OCI-LY1 (cell line): ENCODE data around the gene GNB1L.

Source experiments
- H2AFZ ChIP-seq: fragments of 200-600 bp; sonication (generic), shearing (Covaris generic); 2 replicates; pipeline ENCODE4 v1.6.0; 2014; ENCODE audit warnings: antibody characterized with exemption, mild to moderate bottlenecking, low read length
- H3F3A ChIP-seq: fragments of 200-600 bp; sonication (generic), shearing (Covaris generic); 2 replicates; pipeline ENCODE4 v1.6.0; 2014; ENCODE audit warnings: mild to moderate bottlenecking, antibody characterized with exemption, low read length, moderate library complexity; ENCODE audit not compliant: insufficient read depth
- H3K27ac ChIP-seq: fragments of 200-600 bp; sonication (generic); 2 replicates; pipeline ENCODE4 v1.5.1; 2014; ENCODE audit warnings: low read length, mixed run types, mild to moderate bottlenecking, low read depth; ENCODE audit not compliant: poor library complexity, severe bottlenecking
- H3K27me3 ChIP-seq: fragments of 200-600 bp; sonication (generic); 2 replicates; pipeline ENCODE4 v1.6.0; 2014; ENCODE audit warnings: antibody characterized with exemption, mild to moderate bottlenecking, low read length, moderate library complexity; ENCODE audit not compliant: insufficient read depth
- H3K36me3 ChIP-seq: fragments of 200-600 bp; sonication (generic); 2 replicates; pipeline ENCODE4 v1.6.1; 2014; ENCODE audit warnings: mild to moderate bottlenecking, antibody characterized with exemption, low read length, moderate library complexity, mixed read lengths; ENCODE audit not compliant: insufficient read depth
- H3K4me1 ChIP-seq: fragments of 200-600 bp; sonication (generic); 2 replicates; pipeline ENCODE4 v1.5.1; 2014; ENCODE audit warnings: mild to moderate bottlenecking, low read length, moderate library complexity; ENCODE audit not compliant: insufficient read depth, severe bottlenecking
- H3K4me2 ChIP-seq: fragments of 200-600 bp; sonication (generic), shearing (Covaris generic); 2 replicates; pipeline ENCODE4 v1.6.1; 2014; ENCODE audit warnings: low read length
- H3K4me3 ChIP-seq: fragments of 200-600 bp; sonication (generic); 2 replicates; pipeline ENCODE4 v1.5.1; 2014; ENCODE audit warnings: low read length, low read depth, mild to moderate bottlenecking, mixed read lengths; ENCODE audit not compliant: poor library complexity, severe bottlenecking
- H3K79me2 ChIP-seq: fragments of 200-600 bp; shearing (Covaris generic); 2 replicates; pipeline ENCODE4 v1.6.1; 2016; ENCODE audit warnings: mixed run types, low read length, mixed read lengths; ENCODE audit not compliant: insufficient read depth
- H3K9ac ChIP-seq: fragments of 200-600 bp; sonication (generic), shearing (Covaris generic); 2 replicates; pipeline ENCODE4 v1.6.1; 2014; ENCODE audit warnings: mild to moderate bottlenecking, low read length, mixed read lengths
- H3K9me2 ChIP-seq: fragments of 200-600 bp; sonication (generic), shearing (Covaris generic); 2 replicates; pipeline ENCODE4 v1.6.1; 2014; ENCODE audit warnings: low read depth, mild to moderate bottlenecking, low read length, mixed read lengths
- H3K9me3 ChIP-seq: fragments of 200-600 bp; shearing (Covaris generic); 2 replicates; pipeline ENCODE4 v1.6.1; 2014; ENCODE audit warnings: low read length, mixed read lengths
- H4K20me1 ChIP-seq: fragments of 200-600 bp; sonication (generic), shearing (Covaris generic); 2 replicates; pipeline ENCODE4 v1.6.0; 2016; ENCODE audit warnings: mild to moderate bottlenecking, low read length; ENCODE audit not compliant: insufficient read depth
- CTCF ChIP-seq: fragments of 200-600 bp; sonication (generic), shearing (Covaris generic); IDR thresholded peaks from 2 replicates; pipeline ENCODE4 v1.5.1; 2017; ENCODE audit warnings: mild to moderate bottlenecking, antibody characterized with exemption, low read length, moderate library complexity, mixed read lengths
- EZH2 ChIP-seq: fragments of 200-600 bp; sonication (generic), shearing (Covaris generic); IDR thresholded peaks from 2 replicates; pipeline ENCODE4 v1.8.0; 2017; ENCODE audit warnings: borderline replicate concordance, mixed run types, mild to moderate bottlenecking, antibody characterized with exemption, low read length, moderate library complexity, mixed read lengths

Gene GNB1L

GRCh38 chr22:19743081-19743480 is 111.6 kb downstream of the GNB1L start:
- no peak overlapping the region for H2AFZ ChIP-seq
- H3K27me3 ChIP-seq: peaks cover 7% of the 10 kb centered on the region
- no peaks in the 10 kb centered on the region for H3K9me2 ChIP-seq
- H3K36me3 ChIP-seq: no peaks in the 10 kb centered on the region
- H3K27ac ChIP-seq: no peak overlapping the region
- no peak overlapping the region for H3K4me2 ChIP-seq
- no peak overlapping the region for H3K4me3 ChIP-seq
- H3K79me2 ChIP-seq: no peaks in the 10 kb centered on the region
- H3K9me3 ChIP-seq: no peaks in the 10 kb centered on the region
- no peaks in the 10 kb centered on the region for H3K4me1 ChIP-seq
- no peaks in the 10 kb centered on the region for H3F3A ChIP-seq
- no peak for TF ChIP-seq CTCF
- no peak for TF ChIP-seq EZH2
- no peak overlapping the region for H3K9ac ChIP-seq
- no peaks in the 10 kb centered on the region for H4K20me1 ChIP-seq

GRCh38 chr22:19742160-19743066 is 112.3 kb downstream of the GNB1L start:
- no peaks in the 10 kb centered on the region for H3K9me3 ChIP-seq
- H3K4me1 ChIP-seq: no peaks in the 10 kb centered on the region
- no peak overlapping the region for H2AFZ ChIP-seq
- no peak overlapping the region for H3K9ac ChIP-seq
- no peaks in the 10 kb centered on the region for H3K36me3 ChIP-seq
- H4K20me1 ChIP-seq: no peaks in the 10 kb centered on the region
- no peak overlapping the region for H3K4me3 ChIP-seq
- no peaks in the 10 kb centered on the region for H3F3A ChIP-seq
- H3K27me3 ChIP-seq: peaks cover 7% of the 10 kb centered on the region; the same call in 1 of the 2 replicates
- no peaks in the 10 kb centered on the region for H3K79me2 ChIP-seq
- H3K4me2 ChIP-seq: no peak overlapping the region
- TF ChIP-seq CTCF (no peak), EZH2 (no peak)
- H3K9me2 ChIP-seq: no peaks in the 10 kb centered on the region
- no peak overlapping the region for H3K27ac ChIP-seq

DNA sequence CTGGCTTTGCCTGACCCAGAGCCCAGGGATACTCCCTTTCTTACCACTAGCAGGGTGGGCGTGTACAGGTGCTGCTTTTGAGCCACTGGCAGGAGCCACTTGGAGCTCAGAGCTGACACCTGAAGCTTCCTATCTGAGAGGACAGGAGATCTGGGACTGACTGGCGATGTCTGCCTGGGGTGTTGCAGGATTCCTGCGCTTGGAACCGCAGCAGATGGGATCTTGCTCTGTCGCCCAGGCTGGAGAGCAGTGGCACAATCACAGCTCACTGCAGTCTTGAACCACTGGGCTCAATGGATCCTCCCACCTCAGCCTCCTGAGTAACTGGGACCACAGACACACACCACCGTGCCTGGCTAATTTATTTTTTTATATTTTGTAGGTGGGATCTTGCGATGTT is 113.6 kb downstream of the GNB1L start:
- H3K4me2 ChIP-seq: no peak overlapping the region
- H2AFZ ChIP-seq: no peak overlapping the region
- H3F3A ChIP-seq: no peaks in the 10 kb centered on the region
- H3K9me3 ChIP-seq: no peaks in the 10 kb centered on the region
- H4K20me1 ChIP-seq: no peaks in the 10 kb centered on the region
- H3K27me3 ChIP-seq: peaks cover 7% of the 10 kb centered on the region; the same call in 1 of the 2 replicates
- no peaks in the 10 kb centered on the region for H3K4me1 ChIP-seq
- H3K27ac ChIP-seq: no peak overlapping the region
- TF ChIP-seq CTCF (no peak), EZH2 (no peak)
- no peaks in the 10 kb centered on the region for H3K79me2 ChIP-seq
- H3K9ac ChIP-seq: no peak overlapping the region
- no peaks in the 10 kb centered on the region for H3K9me2 ChIP-seq
- no peaks in the 10 kb centered on the region for H3K36me3 ChIP-seq
- no peak overlapping the region for H3K4me3 ChIP-seq
